Stimulated activated CD4-positive, alpha-beta T cell treated with anti-CD3 and anti-CD28 coated beads, Interleukin-2, amount 100 ng/mL, for 24 hours (primary cell): Measurements from ENCODE around the gene ATP2A3.

Experiments
- DNase-seq, 2 donors: peaks; one replicate each; pipeline ENCODE4 v3.0.0-alpha.2; 2020

ATP2A3 gene

GRCh38 chr17:3972281-3972731, 8.1 kb upstream of the ATP2A3 start:
- DNase-seq = no peak

DNA sequence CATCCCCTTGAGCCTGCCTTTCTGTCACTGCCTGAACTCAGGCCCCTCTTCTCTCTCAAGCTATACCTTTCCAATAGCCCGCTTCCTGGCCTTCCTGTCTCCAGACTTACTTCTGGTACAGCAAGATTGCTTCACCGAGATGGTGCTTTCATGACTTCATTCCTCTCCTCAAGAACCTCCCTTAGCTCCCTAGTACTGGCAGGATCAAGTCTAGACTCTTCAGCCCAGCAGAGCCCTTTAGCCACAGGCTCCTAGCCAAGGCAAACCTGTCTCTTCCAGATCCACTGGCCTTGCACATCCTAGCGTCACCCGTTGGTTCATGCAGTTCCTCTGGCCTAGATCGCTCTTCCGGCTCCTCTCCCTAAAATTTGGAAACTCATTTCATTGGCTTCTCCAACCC, 6.4 kb upstream of the ATP2A3 start:
- no peak for DNase-seq

- no peak for DNase-seq
These were observed 5.7 kb upstream of the ATP2A3 start for GRCh38 chr17:3969963-3970362.

DNA sequence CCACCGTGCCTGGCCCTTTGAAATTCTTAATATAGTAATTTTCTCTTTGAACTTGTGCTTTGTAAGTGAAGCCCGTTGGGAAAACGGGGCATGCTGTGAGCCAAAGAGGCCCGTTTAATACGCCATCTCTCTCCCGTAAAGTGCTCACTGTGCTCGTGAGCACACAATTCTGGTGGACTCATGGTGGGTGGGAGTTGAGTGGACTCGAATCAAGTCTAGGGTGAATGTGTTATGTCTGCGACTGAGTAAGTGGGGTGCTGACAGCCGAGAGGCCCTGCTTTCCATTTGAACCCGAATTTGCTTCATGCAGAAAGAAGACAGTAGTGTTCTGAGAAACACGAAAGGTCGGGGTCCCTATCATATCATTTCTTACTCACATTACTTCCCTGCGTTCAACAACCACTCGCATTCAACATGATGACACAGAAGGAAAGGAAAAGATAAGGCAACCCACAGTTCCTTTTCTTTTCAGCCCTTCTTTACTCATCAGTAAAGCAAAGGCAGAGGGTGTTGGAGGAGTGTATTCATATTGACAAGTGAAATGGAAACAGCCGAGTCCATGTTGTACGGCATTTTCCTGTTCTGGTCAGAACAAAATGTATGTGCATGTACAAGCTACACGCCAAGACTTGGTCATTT, 4.8 kb upstream of the ATP2A3 start:
- no peak for DNase-seq

GRCh38 chr17:3968015-3968414, 3.8 kb upstream of the ATP2A3 start:
- no peak for DNase-seq

DNA sequence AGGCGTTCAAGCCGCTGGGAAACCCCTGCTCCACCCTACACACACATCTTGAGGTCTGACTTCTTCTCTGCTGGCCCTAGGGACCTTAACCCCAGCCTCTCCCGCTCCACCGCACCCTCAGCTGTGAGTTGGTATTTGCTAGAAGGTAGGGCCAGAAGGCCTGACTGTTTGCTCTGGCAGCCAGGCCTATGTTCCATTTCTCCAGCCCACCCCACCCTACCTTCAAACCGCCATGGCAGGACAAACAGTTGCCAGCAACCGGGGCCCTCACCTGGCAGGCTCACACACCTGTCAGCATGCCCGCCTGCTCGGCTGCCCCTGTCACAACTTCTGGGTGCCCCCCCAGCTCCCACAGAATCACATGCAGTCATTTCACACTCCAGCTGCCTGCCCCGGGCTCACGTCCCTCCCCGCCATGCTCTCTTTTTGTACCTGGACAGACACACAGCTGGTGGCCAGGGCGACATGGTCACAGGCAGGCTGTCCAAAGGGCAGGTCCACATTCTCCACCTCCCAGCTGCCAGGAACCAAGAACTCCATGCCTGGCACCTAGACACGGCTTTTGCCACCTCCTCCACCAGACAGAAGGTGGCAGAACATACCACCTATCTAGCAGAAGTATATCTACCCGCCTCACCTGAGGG, 2.6 kb upstream of the ATP2A3 start:
- DNase-seq = no peak

DNA sequence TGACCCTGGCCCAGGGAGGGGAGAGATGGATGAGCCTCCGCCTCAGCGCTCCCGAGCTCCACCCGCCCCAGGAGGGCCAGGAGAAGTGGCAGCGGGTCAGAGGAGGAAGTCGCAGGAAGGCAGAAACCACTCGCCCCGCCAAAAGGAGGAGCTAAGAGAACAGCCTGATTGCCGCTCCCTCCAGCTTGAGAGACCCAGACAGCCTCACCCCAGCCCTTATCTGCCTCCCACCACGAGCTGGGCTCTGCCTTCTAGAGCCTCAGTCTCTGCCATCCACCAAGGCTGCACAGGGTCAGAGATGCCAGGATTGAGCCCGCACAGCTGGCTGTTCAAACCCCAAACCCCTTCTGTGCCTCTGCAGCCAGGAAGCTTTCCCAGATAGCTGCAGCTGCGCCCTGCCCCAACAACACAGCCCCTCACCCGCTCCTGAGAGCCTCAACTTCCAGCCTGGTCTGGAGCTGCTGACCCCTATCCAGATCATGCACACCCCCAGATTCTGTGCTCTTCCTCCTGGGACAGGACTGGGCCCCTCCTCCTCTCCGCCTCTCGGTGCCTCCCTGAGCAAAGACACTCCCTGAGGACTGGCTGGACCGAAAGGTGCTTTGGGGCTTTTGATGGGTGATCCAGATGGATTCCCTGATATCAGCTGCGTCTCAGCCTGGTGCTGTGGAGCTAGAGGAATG, 1.0 kb upstream of the ATP2A3 start:
- DNase-seq = peak; percentile 66 to 77

- peak; percentile 58 to 69 for DNase-seq
These were observed 718 bp downstream of the ATP2A3 start for GRCh38 chr17:3963237-3964201.

- DNase-seq = no peak
These were observed 1.3 kb downstream of the ATP2A3 start for GRCh38 chr17:3962965-3963236.

DNA sequence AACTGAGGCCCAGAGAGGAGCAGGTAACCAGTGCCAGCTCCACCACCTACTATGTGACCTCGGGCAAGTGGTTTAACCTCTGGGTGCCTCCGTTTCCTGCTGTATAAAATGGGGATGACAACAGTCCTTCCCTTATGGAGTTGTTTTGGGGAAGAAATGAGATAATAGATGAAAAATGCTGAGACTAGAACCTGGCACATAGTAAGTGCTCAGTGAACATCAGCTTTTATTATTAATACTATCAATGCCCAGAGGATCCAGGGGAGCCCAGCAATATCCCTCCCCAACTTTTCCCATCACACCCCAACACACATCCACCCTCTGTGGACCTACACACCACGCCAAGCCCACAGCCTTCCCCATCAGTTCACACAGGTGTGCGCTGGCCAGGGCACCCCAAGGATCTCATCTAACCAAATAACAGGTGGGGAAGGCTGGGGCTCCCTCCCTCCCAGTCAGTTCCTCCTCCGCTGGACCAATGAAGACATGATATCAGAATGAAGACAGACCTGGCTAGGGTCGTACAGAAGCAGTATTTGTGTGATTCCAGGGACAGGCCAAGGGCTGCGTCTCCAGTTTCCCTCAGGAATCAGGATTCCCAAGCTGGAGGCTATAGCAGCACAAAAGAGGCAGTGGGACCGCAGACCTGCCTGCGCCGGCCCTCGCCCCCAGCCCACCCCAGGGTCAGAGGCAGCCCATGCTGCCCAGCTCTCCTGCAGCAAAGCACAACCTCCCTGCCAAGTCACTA, 1.8 kb downstream of the ATP2A3 start:
- no peak for DNase-seq

DNA sequence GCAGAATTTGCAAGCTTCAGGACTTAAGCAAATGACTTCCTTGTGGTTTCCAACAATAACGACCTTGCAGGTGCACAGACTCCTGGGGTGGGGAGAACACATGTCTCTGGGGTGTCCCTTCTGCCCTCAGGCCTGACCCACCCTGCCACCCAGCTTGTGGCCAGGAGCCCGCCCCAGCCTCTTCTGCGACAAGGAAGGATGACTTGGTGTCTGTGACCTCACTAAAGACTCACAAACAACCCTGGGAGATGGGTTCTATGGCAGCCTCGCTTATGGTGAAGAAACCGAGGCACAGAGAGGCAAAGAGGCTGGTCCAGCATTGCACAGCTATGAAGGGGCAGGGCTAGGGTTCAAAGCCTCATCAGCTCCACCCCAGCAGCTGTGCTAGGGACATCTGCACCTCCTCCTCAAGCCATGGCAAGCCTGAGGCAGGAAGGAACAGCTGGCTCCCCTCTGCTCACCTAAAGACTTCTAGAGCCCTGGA, 2.6 kb downstream of the ATP2A3 start:
- DNase-seq = peak in 1 of 2 donors; percentile 31

DNA sequence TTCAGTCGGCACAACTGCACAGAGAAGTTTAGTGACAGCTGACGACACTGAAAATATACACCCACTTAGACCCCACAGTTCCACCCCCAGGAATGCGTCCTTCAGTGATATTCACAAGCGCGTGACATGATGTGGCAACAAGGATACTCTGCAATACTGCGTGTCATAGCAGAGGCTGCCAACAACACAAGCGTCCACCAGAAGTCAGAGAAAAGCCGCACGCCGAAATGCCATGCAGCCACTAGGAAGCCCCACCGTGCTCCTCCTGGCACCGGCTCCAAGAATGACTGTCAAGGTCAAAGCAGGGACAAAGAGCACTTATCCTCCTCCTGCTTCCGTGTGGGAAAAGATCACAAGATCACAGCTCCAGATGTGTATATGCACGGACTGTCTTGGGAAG, 3.5 kb downstream of the ATP2A3 start:
- DNase-seq = no peak

GRCh38 chr17:3959921-3960601, 4.2 kb downstream of the ATP2A3 start:
- DNase-seq = no peak

GRCh38 chr17:3959295-3959899, 4.8 kb downstream of the ATP2A3 start:
- no peak for DNase-seq

DNA sequence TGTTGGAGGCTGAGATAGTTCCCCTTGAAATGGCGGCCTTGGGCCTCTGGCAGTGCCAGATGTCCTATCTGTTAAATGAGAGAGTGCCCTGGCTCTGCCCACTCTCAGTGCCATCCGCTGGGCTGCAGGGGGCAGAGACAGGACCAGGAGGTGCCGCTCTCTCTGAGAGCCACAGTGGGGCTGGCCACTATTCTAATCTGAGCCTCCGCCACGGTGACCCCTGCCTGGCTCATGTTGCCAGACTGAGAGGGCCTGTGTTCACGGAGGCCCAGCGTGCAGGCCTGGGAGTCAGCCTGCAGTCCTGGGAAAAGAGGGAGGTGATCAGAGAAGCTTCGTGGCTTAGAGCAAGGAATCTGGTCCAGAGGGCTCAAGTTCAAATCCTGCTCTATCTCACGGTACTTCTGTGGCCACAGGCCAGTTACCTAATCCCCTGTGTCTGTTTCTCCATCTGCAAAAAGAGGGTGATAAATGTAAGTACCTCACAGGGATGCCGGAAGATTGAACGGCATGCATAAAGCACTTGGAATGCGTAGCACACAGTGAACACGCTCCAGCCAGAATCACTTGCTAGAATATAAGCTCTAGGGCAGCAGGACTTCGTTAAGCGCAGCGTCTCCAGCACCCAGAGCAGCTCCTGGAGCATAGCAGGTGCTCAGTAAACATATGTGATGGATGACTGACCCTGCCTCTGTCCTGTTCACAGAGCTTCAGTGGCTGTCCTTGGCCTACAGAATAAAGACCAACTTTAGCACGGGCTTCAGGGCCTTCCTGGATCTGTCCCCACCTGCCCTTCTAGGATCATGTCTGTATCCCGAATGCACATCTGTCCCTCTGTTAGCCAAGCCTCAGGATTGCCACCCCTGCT, 6.3 kb downstream of the ATP2A3 start:
- no peak for DNase-seq

GRCh38 chr17:3956983-3957382, 7.3 kb downstream of the ATP2A3 start:
- DNase-seq = no peak

- DNase-seq = no peak
These were observed 7.8 kb downstream of the ATP2A3 start for GRCh38 chr17:3956327-3956957.

GRCh38 chr17:3955673-3955988, 8.6 kb downstream of the ATP2A3 start:
- DNase-seq = no peak

DNA sequence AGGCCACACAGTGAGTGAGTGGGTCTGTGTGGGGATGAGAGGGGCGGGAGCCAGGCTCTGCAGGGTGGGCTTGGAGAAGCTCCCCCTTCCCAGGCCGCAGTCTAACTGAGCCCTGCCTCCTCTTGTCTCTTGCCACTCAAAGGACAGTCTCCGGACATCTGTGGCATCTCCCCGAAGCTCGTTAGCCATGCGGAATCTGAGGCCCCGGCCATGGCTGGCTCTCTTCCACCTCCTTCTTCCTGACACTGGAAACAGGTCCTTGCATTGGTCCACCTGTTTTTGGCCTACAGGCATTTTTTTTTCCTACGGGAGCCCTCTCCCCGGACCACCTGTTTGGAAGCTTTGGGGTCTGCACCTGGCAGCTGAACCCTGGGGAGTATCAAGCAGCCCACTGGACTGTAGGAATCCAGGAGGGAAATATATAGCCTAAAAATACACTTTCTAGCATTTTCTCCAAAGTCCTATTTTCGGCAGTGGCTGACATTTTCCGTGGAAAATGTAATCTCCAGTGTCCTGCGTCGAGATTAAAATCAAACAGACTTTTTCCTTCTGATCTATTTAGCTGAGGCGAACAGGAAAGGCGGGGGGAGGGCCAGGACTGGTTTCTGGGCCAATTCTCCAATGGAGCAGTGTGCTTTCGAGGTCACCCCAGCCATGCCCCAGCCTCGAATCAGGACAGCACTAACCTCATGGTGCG, 9.1 kb downstream of the ATP2A3 start:
- DNase-seq = no peak
